GM23338 (cell line): Measurements from ENCODE around the gene ZSWIM1. TPM values are rescaled to one million over a fixed set of nuclear protein-coding genes. Genes with fewer than 3 reads are reported as not detected.

Experiments used
- ATAC-seq: fragments of 200-7000 bp; cut with Tn5 transposase; 3 replicates; pipeline ENCODE4 v1.9.1; 2020
- DNase-seq: peaks from one replicate; pipeline ENCODE4 v3.0.0-alpha.2; 2015; ENCODE audit warnings: low spot score
- H2AFZ ChIP-seq: fragments of 200-600 bp; sonication (generic); 2 replicates; pipeline ENCODE4 v1.8.0; 2016; ENCODE audit warnings: antibody characterized with exemption, mild to moderate bottlenecking, moderate library complexity
- H3F3A ChIP-seq: fragments of 200-600 bp; sonication (generic); replicated peaks from 2 replicates; pipeline ENCODE4 v1.8.0; 2017; ENCODE audit warnings: antibody characterized with exemption, mixed run types, low read depth
- H3K27ac ChIP-seq: fragments of 200-600 bp; sonication (generic); 2 replicates; pipeline ENCODE4 v1.6.1; 2016; ENCODE audit warnings: low read depth
- H3K27me3 ChIP-seq: fragments of 200-600 bp; sonication (generic); 2 replicates; pipeline ENCODE4 v1.8.0; 2016; ENCODE audit warnings: mild to moderate bottlenecking, mixed run types, moderate library complexity; ENCODE audit not compliant: insufficient read depth
- H3K36me3 ChIP-seq: fragments of 200-600 bp; sonication (generic); 2 replicates; pipeline ENCODE4 v1.8.0; 2016; ENCODE audit warnings: mild to moderate bottlenecking; ENCODE audit not compliant: insufficient read depth
- H3K4me1 ChIP-seq: fragments of 200-600 bp; sonication (generic); 2 replicates; pipeline ENCODE4 v1.8.0; 2016; ENCODE audit warnings: mild to moderate bottlenecking, moderate library complexity; ENCODE audit not compliant: insufficient read depth
- H3K4me2 ChIP-seq: fragments of 200-600 bp; sonication (generic); 2 replicates; pipeline ENCODE4 v1.7.1; 2017; ENCODE audit warnings: mixed run types
- H3K4me3 ChIP-seq: fragments of 200-600 bp; sonication (generic); 2 replicates; pipeline ENCODE4 v1.6.1; 2016; ENCODE audit warnings: mixed run types
- H3K79me2 ChIP-seq: fragments of 200-600 bp; sonication (generic); replicated peaks from 2 replicates; pipeline ENCODE4 v1.8.0; 2017; ENCODE audit warnings: mild to moderate bottlenecking; ENCODE audit not compliant: insufficient read depth
- H3K9me2 ChIP-seq: fragments of 200-600 bp; sonication (generic); 2 replicates; pipeline ENCODE4 v1.8.0; 2017; ENCODE audit not compliant: insufficient read depth
- H4K20me1 ChIP-seq: fragments of 200-600 bp; sonication (generic); replicated peaks from 2 replicates; pipeline ENCODE4 v1.8.0; 2017; ENCODE audit warnings: mild to moderate bottlenecking; ENCODE audit not compliant: insufficient read depth
- H3K27ac Mint-ChIP-seq: 2 replicates; pipeline ENCODE4 v1.8.0; 2020; ENCODE audit warnings: inconsistent platforms, mild to moderate bottlenecking, moderate library complexity, mixed read lengths
- H3K27me3 Mint-ChIP-seq: 3 replicates; pipeline ENCODE4 v1.8.0; 2022; ENCODE audit warnings: low read depth, mild to moderate bottlenecking, moderate library complexity, mixed read lengths, inconsistent platforms; ENCODE audit not compliant: insufficient read depth, poor library complexity
- H3K36me3 Mint-ChIP-seq: 3 replicates; pipeline ENCODE4 v1.8.0; 2021; ENCODE audit warnings: low read depth, mild to moderate bottlenecking, inconsistent platforms, moderate library complexity, mixed read lengths
- H3K4me1 Mint-ChIP-seq: 3 replicates; pipeline ENCODE4 v1.8.0; 2020; ENCODE audit warnings: mild to moderate bottlenecking, inconsistent platforms, mixed read lengths
- H3K4me3 Mint-ChIP-seq: 3 replicates; pipeline ENCODE4 v1.8.0; 2021; ENCODE audit warnings: moderate library complexity, mild to moderate bottlenecking, inconsistent platforms, mixed read lengths
- H3K9me3 Mint-ChIP-seq: 3 replicates; pipeline ENCODE4 v1.8.0; 2020; ENCODE audit warnings: moderate library complexity, mild to moderate bottlenecking, inconsistent platforms, mixed read lengths
- JUNB ChIP-seq: IDR thresholded peaks from one replicate; pipeline ENCODE4 v1.6.1; 2016; ENCODE audit warnings: antibody characterized with exemption; ENCODE audit not compliant: unreplicated experiment
- NANOG ChIP-seq: IDR thresholded peaks from 2 replicates; pipeline ENCODE4 v1.6.1; 2016; ENCODE audit warnings: antibody characterized with exemption, borderline replicate concordance
- POLR2AphosphoS5 ChIP-seq: IDR thresholded peaks from 2 replicates; pipeline ENCODE4 v1.6.1; 2016; ENCODE audit warnings: antibody characterized with exemption, low read depth
- STAT1 ChIP-seq: IDR thresholded peaks from one replicate; pipeline ENCODE4 v1.6.1; 2016; ENCODE audit warnings: antibody characterized with exemption; ENCODE audit not compliant: unreplicated experiment
- ZNF114 ChIP-seq: fragments of 250-450 bp; sonication (Bioruptor Pico); IDR thresholded peaks from 2 replicates; pipeline ENCODE4 v1.5.0; 2020; ENCODE audit warnings: mild to moderate bottlenecking, moderate library complexity
- ZNF331 ChIP-seq: fragments of 250-450 bp; sonication (Bioruptor Pico); IDR thresholded peaks from 2 replicates; pipeline ENCODE4 v1.5.0; 2020; ENCODE audit warnings: low read depth, mild to moderate bottlenecking, moderate library complexity
- ZNF462 ChIP-seq: fragments of 250-450 bp; sonication (Bioruptor Pico); IDR thresholded peaks from 2 replicates; pipeline ENCODE4 v1.5.0; 2020; ENCODE audit warnings: mild to moderate bottlenecking, moderate library complexity
- polyA plus RNA-seq: library from polyadenylated mRNA; unstranded; fragments of >200 nt; fragmentation: Nextera tagmentation; extraction: Ambion mirVana; gene quantifications from 2 replicates; pipeline ENCODE4 v1.2.1, GENCODE V29; 2016
- total RNA-seq: library from RNA; depleted of rRNA; stranded (reverse); fragments of >200 nt; shearing (Covaris generic); gene quantifications from 2 replicates; pipeline ENCODE4 v1.2.3, GENCODE V29; 2014
- TF ChIP-seq, protein P1 (sequence below): IDR thresholded peaks from one replicate; pipeline ENCODE4 v1.6.1; 2018; ENCODE audit warnings: antibody characterized with exemption; ENCODE audit not compliant: unreplicated experiment
- TF ChIP-seq, protein P2 (sequence below): IDR thresholded peaks from 2 replicates; pipeline ENCODE4 v1.6.1; 2016; ENCODE audit warnings: antibody characterized with exemption

ZSWIM1 gene
- total and polyA plus RNA-seq, 2 experiments from 2014 or later: 11.5 to 16.2 TPM

DNA sequence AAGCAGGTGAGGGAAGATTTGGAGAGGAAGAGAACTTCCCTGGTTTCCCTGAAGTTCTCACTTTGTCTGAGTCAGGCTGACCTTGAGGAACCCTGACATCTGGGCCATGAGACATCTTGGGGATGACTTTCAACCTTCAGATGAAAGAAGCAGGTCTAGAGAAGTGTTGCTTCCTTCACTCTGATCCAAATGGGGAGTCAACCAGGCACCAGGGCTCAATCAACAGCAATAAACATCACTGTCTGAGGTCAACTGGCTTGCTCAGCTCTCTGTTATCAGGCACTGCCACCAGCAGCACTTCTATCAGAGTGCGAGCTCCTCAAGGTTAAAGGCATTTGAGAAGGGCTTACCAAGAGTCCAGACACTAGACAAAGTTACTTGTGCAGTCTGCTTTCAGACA is 30.1 kb upstream of the ZSWIM1 start:
- Mint-ChIP-seq H3K27me3 (peaks cover 12% of the 10 kb centered on the region), H3K4me1 (peaks cover 38% of the 10 kb centered on the region), H3K36me3 (peaks cover 36% of the 10 kb centered on the region), H3K27ac (no peak overlapping the region; the same call in 1 of the 2 replicates), H3K4me3 (no peak overlapping the region), H3K9me3 (no peaks in the 10 kb centered on the region)
- H4K20me1 ChIP-seq: no peaks in the 10 kb centered on the region
- no peak for ATAC-seq
- peaks cover 32% of the 10 kb centered on the region for H3K4me1 ChIP-seq
- H3K27ac ChIP-seq: no peak overlapping the region
- H3K9me2 ChIP-seq: no peaks in the 10 kb centered on the region
- H3K4me3 ChIP-seq: no peak overlapping the region
- H2AFZ ChIP-seq: no peak overlapping the region
- no peak for DNase-seq
- H3K27me3 ChIP-seq: no peaks in the 10 kb centered on the region
- H3K79me2 ChIP-seq: peaks cover 26% of the 10 kb centered on the region
- no peak overlapping the region for H3K4me2 ChIP-seq
- no peaks in the 10 kb centered on the region; the same call in 1 of the 2 replicates for H3F3A ChIP-seq
- TF ChIP-seq, protein P1, sequence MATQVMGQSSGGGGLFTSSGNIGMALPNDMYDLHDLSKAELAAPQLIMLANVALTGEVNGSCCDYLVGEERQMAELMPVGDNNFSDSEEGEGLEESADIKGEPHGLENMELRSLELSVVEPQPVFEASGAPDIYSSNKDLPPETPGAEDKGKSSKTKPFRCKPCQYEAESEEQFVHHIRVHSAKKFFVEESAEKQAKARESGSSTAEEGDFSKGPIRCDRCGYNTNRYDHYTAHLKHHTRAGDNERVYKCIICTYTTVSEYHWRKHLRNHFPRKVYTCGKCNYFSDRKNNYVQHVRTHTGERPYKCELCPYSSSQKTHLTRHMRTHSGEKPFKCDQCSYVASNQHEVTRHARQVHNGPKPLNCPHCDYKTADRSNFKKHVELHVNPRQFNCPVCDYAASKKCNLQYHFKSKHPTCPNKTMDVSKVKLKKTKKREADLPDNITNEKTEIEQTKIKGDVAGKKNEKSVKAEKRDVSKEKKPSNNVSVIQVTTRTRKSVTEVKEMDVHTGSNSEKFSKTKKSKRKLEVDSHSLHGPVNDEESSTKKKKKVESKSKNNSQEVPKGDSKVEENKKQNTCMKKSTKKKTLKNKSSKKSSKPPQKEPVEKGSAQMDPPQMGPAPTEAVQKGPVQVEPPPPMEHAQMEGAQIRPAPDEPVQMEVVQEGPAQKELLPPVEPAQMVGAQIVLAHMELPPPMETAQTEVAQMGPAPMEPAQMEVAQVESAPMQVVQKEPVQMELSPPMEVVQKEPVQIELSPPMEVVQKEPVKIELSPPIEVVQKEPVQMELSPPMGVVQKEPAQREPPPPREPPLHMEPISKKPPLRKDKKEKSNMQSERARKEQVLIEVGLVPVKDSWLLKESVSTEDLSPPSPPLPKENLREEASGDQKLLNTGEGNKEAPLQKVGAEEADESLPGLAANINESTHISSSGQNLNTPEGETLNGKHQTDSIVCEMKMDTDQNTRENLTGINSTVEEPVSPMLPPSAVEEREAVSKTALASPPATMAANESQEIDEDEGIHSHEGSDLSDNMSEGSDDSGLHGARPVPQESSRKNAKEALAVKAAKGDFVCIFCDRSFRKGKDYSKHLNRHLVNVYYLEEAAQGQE: no peak
- TF ChIP-seq, protein P2, sequence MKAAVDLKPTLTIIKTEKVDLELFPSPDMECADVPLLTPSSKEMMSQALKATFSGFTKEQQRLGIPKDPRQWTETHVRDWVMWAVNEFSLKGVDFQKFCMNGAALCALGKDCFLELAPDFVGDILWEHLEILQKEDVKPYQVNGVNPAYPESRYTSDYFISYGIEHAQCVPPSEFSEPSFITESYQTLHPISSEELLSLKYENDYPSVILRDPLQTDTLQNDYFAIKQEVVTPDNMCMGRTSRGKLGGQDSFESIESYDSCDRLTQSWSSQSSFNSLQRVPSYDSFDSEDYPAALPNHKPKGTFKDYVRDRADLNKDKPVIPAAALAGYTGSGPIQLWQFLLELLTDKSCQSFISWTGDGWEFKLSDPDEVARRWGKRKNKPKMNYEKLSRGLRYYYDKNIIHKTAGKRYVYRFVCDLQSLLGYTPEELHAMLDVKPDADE: no peak
- TF ChIP-seq POLR2AphosphoS5 (no peak), NANOG (no peak), JUNB (no peak), ZNF114 (CRISPR knock-in tag) (no peak), ZNF331 (no peak), STAT1 (no peak)
- H3K36me3 ChIP-seq: peaks cover 10% of the 10 kb centered on the region; the same call in 1 of the 2 replicates

- Mint-ChIP-seq H3K27ac (no peak overlapping the region), H3K9me3 (no peaks in the 10 kb centered on the region), H3K27me3 (peaks cover 12% of the 10 kb centered on the region), H3K4me1 (peaks cover 41% of the 10 kb centered on the region), H3K36me3 (peaks cover 32% of the 10 kb centered on the region), H3K4me3 (no peak overlapping the region)
- DNase-seq (no peak), ATAC-seq (no peak)
- Histone ChIP-seq H4K20me1 (no peaks in the 10 kb centered on the region), H3F3A (no peaks in the 10 kb centered on the region; the same call in 1 of the 2 replicates), H3K36me3 (peaks cover 6% of the 10 kb centered on the region; the same call in 1 of the 2 replicates), H3K4me3 (no peak overlapping the region), H3K9me2 (no peaks in the 10 kb centered on the region), H2AFZ (no peak overlapping the region), H3K27ac (peak overlapping the region; percentile 75; the same call in 1 of the 2 replicates), H3K4me2 (peak overlapping the region; percentile 40; the same call in 1 of the 2 replicates), H3K4me1 (peaks cover 35% of the 10 kb centered on the region), H3K27me3 (no peaks in the 10 kb centered on the region), H3K79me2 (peaks cover 32% of the 10 kb centered on the region)
- TF ChIP-seq ZNF462 (no peak), POLR2AphosphoS5 (no peak)
Observed at GRCh38 chr20:45851501-45851900, 29.5 kb upstream of the ZSWIM1 start.
